HG03354 (cell line): Measurements from ENCODE around the gene NUBPL.
A peak's percentile ranks its signal among the peaks of the same experiment; 100 is the strongest.

Experiments used
- ATAC-seq: cut with Tn5 transposase; IDR thresholded peaks from one replicate; pipeline ENCODE4 v1.9.1; 2021; ENCODE audit warnings: mild to moderate bottlenecking; ENCODE audit not compliant: unreplicated experiment, poor library complexity, severe bottlenecking

The NUBPL gene

DNA sequence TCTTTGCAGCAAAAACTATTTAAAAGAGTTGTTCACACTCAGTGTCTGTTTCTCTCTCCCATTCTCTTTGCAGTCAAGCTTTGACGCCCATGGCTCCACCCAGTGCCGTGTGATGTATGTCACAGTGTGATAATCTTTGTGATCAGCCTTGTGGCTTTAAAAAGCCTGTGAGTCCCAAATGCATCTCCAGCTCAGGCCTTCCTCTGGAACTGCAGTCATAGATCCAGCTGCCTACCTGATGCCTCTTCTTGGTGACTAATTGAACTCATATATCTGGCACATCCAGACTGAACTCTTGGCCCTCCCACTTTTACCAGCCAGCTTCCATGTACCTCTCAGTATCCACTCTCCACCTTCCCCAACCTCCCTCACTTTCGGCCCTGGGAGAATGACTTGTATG is 333.1 kb downstream of the NUBPL start:
- ATAC-seq, result no peak

DNA sequence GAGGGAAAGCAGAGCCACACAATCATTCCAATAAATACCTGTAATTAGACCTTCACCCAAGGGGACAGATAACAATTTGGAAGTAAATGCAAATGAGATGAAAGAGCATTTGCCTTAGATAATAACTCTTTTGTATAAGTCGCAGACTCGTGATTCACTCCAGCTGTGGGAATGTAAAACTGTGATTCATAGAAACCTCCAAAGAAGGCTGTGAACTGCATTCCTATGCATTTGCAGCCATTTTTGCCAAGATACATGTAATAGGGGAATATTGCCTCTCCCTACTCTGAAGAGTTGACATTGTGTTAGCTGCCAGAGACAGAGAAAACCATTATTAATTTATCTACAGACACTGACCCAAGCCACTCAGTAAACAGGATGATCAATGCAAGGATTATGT is 334.0 kb downstream of the NUBPL start:
- no peak for ATAC-seq

DNA sequence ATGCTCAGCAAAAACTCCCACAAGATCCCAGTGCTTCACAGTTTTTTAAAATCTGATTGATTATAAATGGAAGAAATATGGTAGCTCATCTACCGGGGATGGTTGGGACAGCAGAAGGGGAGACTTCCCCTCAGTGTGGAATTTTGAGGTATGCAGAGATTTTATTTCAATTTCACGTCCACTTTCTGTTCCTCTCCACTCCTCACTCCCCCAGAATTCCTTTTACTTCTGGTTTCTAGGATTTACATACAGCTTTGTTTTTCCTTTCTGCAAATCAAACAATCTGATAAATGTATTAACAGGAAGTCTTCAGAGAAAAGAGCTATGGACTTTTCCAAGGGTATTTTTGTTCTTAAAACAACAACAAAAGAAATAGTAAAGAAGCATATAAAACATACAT is 334.4 kb downstream of the NUBPL start:
- no peak for ATAC-seq

DNA sequence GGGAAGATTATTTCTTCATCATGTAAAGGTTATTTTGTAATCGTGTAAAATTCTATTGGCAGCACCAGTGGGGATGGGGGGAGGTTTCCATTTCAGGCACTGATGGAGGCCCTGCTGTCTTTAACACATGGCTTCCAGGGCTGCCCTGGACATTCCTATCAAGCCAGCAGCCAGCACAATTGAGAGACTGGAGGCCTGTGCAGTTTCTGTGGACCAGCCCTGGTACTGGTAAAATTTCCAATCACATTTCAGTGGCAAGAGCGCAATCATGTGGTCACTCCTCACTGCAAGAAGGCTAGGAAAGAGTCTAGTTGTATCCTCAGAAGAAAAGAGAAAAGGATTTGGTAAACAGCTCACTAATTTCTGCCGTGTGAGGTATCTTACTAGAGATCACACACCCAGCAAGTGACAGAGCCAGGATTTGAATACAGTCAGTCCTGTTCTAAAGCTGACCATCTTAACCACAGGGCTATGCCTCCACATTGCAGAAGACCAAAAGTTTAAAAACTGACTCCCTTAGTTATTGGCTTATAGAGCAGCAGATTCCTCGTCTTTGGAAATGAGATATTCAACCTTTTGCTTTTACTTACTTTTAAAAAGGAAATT is 336.5 kb downstream of the NUBPL start:
- ATAC-seq, result no peak

DNA sequence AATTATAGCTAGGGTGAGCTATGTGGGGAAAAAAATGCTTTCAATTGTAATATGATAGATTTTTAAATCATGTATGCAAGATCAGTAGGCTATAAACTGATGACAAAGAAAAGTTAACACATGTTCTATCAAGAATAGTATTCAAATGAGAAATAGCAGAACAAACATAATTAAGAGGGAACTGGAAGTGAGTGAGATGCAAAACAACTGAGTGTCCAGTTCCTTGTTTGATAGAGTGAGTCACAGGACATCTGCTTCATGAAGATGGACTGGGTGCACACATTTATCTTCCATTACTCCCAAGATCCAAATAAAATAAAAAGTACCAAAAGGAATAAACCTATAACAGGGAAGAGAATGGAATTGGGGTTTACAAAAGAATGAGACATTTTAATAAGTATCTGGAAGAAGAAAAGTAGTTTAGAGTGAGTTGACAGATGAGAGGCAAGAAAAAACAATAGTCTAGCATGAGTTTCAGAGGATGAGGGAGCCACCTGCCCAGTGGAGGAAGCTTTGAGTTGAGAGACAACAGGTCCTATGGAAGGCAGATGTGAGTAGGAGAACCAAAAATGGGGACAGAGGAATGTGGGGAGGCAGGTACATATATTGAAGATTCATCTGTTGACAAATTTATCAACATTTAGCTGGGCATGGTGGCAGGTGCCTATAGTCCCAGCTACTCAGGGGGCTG is 337.8 kb downstream of the NUBPL start:
- peak; percentile 48 for ATAC-seq

DNA sequence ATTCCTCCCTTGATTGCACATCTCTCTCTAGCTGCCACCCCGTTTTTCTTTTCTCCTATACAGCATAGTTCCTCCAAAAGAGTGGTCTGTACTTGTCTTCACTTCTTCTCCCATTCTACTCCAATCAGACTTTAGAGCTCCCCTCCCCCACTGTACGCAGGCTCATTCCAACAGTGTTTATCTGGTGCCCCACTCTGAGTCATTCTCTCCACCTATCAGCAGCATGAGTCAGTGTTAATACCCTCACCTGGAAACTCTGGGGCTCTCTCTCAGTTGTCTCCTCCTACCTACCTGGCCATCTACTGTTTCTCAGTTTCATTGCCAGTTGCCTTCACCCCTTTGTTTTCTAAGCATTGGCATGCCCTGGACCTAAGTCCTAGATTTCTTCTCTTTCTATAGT is 340.8 kb downstream of the NUBPL start:
- no peak for ATAC-seq

DNA sequence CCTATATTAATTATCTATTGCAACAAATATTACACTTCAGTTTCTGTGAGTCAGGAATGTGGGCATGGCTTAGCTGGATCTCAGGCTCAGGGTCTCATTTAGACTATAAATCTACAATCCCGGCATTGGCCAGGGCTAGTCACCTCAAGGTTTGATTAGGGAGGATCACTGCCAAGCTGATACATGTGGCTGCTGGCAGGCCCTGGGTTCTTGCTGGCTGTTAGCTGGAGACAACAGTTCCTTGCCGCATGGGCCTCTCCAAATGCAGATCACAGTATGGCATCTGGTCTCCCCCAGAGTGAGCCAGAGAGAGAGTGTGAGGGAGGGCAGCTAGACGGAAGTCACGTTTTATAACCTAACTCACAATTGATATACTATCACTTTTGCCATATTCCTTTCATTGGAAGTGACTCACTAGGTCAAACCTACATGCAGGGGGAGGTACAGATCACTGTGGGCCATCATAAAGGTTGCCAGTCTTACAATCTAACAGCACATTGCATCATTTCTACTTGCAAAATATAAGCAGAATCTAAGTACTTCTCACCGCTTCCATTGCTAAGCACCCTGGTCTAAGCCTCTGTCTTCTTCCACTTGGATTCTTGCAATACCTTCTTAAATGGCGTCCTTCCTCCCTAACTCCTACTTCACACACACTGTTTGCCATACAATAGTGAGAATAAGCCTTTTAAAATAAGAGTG is 341.9 kb downstream of the NUBPL start:
- ATAC-seq, result no peak

DNA sequence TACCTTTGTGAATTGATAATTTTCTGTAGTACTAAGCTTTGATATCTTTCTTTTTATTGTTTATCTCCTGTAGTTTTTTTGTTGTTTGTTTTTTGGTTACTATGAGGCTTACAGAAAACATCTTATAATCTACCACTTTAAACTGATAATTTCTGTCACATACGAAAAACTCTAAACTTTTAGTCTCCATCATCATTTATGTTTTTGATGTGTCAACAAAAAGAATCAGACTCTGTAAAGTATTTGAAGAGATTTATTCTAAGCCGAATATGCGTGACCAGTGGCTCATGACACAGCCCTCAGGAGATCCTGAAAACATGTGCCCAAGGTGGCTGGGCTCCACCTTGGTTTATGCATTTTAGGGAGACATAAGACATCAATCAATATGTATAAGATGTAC is 348.8 kb downstream of the NUBPL start:
- ATAC-seq, result no peak
